HCEC 1CT (cell line): Measurements from ENCODE around the gene KIF3C.
A peak's percentile ranks its signal among the peaks of the same experiment; 100 is the strongest.
"Not testable (repeated sequence)": the region's sequence is repeated elsewhere in the genome, so short reads cannot be mapped to it uniquely, and the experiment has no call there.

ENCODE experiments used
- DNase-seq: peaks from one replicate; pipeline ENCODE4 v3.0.0-alpha.2; 2017

The KIF3C gene

DNA sequence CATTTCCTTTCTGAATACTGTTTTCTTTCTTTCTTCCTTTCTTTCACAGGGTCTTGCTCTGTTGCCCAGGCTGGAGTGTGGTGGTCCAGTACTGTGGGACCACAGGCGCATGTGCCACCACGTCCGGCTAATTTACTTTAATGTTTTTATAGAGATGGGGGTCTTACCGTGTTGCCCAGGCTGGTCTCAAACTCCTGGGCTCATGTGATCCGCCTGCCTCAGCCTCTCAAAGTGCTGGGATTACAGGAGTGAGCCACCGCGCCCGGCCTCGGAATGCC lies 68.7 kb downstream of the KIF3C start:
- DNase-seq = not testable (repeated sequence)

DNA sequence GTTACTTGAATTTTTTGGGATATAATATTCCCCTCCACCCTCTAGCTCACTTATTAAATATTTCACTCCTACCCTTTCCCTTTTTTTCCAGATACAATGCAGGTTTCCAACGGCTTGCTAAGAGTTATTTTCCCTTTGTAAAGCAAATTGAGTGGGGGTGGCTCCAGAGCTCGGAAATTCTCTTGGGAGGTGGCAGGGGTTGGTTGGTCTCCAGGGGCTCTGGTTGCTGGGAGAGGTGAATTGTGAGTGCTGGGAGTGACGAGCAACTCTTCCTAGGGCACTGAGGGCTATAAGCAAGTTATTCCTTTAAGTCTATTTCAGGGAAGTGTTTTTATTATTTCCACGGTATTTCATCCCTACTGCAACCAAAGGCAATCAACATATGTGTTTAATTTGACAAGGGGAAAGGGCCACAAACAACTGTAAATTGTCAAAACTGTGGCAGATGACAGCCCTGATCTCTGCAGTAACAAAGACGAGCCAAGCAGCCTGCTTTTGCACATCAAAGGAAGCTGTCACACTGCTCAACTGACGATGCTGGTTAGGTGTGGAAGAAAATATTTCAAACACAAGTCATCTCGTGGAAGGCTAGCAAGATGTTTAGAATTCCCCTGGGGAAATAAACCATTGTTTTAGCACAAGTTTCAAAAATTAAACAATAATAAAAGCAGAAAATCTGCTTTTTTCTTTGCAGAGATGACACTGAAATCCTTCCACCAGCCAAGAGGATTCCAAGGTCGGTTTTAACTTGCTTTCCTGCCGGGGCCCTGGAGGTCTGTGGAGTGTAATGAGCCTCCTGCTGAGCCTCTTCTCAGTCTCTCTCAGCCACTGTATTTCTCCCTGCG lies 69.2 kb downstream of the KIF3C start:
- no peak for DNase-seq

DNA sequence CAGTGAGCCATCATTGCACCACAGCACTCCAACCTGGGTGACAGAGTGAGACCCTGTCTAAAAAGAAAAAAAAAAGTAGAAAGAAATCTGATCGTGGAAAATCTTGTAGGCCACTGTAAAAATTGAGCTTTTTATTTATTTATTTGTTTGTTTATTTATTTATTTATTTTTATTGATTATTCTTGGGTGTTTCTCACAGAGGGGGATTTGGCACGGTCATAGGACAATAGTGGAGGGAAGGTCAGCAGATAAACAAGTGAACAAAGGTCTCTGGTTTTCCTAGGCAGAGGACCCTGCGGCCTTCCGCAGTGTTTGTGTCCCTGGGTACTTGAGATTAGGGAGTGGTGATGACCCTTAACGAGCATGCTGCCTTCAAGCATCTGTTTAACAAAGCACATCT lies 72.7 kb downstream of the KIF3C start:
- DNase-seq = not testable (repeated sequence)

GRCh38 chr2:25905126-25905525 lies 77.2 kb downstream of the KIF3C start:
- no peak for DNase-seq

DNA sequence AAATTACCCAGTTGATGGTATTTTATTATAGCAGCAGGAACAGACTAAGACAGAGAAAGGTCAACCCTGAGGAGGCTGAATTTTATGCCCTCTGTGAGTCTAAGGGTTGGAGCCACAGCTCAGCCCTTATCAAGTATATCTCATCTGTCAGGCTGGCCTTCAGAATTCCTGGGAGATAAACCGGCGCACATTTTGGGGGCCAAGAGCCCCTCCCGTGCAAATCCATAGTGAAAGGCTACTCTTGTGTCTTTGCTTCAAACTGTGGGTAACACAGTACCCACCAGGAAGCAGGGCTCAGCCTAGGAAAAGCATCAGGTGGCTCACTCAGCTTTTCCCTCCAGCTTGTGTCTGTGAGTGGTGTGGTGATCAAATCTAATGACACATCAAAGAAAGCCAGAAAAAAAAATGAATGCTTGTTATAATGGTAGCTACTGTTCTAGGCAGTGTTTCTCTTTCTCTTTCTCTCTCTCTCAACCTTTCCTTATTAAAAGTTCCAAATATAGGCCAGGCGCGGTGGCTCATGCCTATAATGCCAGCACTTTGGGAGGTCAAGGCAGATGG lies 79.0 kb downstream of the KIF3C start:
- no peak for DNase-seq

DNA sequence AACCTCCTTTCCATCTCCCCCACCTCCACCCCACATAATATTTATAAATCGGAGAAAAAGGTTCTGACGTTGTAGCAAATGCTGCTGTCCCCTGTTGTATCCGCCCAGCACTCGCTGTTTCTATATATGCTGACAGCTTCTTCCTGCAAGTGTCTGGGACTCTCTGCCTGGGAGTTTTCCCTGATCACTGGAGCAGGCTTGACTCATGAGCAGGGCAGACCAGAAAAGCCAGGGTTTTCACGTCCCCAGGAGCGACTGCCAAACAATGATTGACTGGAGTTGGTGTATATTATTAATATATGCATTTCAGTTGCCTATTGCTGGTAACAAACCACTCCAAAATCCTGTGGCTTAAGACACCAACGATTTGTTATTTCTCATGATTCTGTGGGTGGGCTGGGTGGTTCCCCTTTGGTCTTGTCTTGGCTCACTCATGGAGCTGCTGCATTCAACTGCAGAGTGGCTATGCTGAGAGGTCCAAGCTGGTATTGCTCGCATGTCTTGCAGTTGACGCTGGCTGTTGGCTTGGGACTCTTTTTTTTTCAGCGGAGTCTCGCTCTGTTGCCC lies 82.8 kb downstream of the KIF3C start:
- DNase-seq = no peak

DNA sequence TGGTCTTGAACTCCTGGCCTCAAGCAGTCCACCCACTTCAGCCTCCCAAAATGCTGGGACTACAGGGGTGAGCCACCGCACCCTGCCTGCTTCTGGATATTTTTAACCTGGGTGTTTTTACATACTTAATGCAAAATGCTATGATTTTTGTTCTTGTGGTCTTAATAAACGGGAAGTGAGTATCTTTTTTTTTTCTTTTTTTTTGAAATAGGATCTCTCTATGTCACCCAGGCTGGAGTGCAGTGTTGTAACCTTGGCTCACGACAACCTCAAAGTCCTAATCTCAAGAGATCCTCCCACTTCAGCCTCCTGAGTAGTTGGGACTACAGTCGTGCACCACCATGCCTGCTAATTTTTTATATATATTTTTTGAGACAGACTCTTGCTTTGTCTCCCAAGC lies 84.8 kb downstream of the KIF3C start:
- DNase-seq = no peak

GRCh38 chr2:25896308-25896707 lies 86.0 kb downstream of the KIF3C start:
- DNase-seq = not testable (repeated sequence)

- no peak for DNase-seq
Observed at GRCh38 chr2:25895610-25896009, 86.7 kb downstream of the KIF3C start.

GRCh38 chr2:25895018-25895417 lies 87.3 kb downstream of the KIF3C start:
- DNase-seq = no peak

DNA sequence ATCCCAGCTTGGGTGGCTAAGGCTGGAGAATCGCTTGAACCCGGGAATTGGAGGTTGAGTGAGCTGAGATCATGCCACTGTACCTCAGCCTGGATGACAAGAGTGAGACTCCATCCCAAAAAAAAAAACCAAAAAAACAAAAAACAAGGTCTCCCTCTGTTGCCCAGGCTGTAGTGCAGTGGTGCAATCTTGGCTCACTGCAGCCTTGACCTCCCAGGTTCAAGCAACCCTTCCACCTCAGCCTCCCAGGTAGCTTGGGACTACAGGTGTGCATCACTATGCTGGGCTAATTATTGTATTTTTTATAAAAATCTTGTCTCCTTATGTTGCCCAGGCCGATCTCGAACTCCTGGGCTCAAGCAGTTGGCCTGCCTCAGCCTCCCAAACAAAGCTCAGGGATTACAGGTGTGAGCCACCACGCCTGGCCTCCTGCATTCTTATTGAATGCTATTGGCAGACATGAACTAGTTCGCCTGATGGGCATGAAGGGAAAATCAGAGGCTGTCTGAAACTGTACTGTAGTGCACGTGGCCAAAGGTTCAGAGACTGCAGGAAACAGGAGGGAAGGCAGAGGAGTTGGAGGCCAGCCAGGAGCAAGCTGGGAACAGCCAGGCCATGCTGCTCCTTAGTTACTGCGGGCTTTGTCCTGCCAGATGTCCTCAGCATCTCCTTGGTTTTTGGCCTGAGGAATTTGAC lies 88.0 kb downstream of the KIF3C start:
- peak; percentile 50 for DNase-seq

- no peak for DNase-seq
Observed at GRCh38 chr2:25891672-25892071, 90.6 kb downstream of the KIF3C start.

- DNase-seq = no peak
Observed at GRCh38 chr2:25887624-25888242, 94.6 kb downstream of the KIF3C start.

DNA sequence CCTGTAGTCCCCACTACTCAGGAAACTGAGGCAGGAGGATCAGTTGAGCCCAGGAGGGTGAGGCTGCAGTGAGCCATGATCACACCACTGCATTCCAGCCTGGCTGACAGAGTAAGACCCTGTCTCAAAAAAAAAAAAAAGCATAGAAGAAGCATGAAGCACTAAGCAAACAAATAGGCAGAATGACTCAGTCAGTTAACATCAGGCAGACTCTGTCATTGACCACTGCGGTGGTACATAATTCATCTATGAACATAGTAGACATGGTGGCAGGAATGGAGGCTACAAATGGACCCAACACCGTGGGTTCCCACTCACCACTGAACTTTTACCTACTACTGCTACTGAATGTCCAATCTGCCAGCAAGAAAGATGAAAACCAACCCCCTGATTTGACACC lies 96.4 kb downstream of the KIF3C start:
- peak; percentile 87 for DNase-seq

GRCh38 chr2:25881764-25882163 lies 100.5 kb downstream of the KIF3C start:
- DNase-seq = no peak

- DNase-seq = peak; percentile 69
Observed at GRCh38 chr2:25879133-25879730, 103.1 kb downstream of the KIF3C start.

DNA sequence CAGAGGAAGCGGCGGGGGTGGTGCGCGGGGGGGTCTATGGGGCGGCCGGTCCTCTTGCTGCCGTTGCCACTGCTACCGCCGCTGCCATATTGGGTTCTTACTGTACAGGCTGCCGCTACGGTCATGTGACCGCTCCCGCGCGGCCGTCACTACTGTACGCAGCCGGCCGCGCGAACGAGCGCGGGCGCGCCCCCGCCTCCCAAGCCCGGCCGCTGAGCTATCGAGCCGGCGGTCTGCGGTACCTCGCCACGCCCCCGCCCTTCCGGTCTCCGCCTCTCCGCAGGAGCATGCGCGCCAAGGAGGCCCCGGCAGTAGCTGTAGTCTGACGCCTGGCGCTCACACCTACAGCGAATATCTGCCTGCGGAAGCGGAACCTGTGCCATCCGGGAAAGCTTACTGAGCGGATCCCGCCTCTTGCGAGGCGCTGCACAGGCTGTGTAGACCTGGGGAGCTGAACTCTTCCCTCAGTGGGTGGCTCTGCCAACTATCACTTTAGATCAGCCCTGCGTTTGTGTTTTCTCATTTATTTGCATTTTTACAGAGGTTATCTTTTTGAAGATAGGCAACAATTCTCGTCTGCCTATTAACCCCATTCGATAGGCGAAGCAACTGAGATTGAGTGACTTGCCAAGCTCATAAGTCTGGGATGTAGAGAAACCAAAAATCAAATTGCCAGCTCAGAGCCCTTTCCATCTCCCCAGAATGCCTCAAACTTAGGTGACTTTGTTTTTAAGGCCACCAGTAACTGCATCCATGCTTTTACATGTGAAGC lies 103.8 kb downstream of the KIF3C start, which contains the start of gene ASXL2:
Gene ASXL2, minus strand, starts transcription at position 127 of the 772 bp plus-strand sequence. CDS start 265 bp downstream, outside the sequence.
- DNase-seq = peak; percentile 97

DNA sequence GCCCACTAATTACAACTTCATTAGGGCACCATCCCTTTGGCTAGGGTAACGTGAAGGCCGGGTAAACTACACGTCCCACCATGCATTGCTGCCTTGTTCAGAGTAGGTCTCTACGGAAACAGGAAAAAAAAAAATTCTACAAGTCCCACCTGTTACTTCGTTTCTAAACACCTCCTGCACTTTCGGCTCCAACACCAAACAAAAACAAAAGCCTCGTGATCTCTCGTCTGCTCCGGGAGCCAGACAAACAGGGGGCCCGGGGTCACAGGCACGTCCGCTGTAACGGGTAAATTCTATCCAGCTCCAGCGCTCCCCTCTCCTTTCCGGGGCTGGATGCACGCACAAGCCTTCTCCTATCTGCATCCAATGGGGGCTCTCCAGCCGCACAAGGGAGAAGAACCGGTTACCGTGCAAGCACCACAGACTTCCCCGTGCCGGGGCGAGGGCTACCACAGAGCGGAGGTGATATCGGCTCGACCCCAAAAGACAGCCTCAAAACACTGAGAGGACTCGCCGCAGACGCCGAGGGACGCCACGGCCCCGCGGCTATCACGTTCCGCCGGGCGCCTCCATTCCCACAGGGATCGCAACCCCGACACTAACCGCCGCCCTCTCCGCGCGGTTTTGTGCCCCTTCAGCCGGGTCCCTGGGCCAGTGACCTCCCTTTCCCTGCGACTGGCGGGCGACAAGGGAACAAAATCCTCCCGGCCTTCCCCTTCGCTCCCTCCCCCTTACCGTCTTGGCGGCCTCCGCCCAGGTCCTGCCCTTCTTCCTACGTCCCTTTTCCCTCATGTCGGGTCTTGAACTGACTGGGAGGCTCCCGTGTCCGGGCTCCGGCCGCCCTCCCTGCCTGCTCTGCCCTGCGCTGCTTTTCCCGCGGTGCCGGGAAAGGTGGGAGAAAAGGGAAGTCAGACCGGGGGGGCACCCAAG lies 104.6 kb downstream of the KIF3C start:
- DNase-seq = peak; percentile 62
